OCI-LY3 (cell line): ENCODE results near the gene CAST.

Source experiments
- H2AFZ ChIP-seq: fragments of 200-600, 300-600 bp; shearing (Covaris generic); 2 replicates; pipeline ENCODE4 v1.6.0; 2014; ENCODE audit warnings: antibody characterized with exemption, low read depth, low read length
- H3K27ac ChIP-seq: fragments of 200-600, 300-600 bp; sonication (generic); 2 replicates; pipeline ENCODE4 v1.5.1; 2014; ENCODE audit warnings: mild to moderate bottlenecking, low read length, moderate library complexity, mixed read lengths
- H3K27me3 ChIP-seq: fragments of 200-600, 300-600 bp; sonication (generic); 2 replicates; pipeline ENCODE4 v1.6.1; 2014; ENCODE audit warnings: low read depth, low read length, mixed read lengths
- H3K36me3 ChIP-seq: fragments of 200-600, 300-600 bp; sonication (generic); replicated peaks from 2 replicates; pipeline ENCODE3; 2014; ENCODE audit warnings: low read depth, low read length, mixed read lengths
- H3K4me1 ChIP-seq: fragments of 300-600, 200-600 bp; sonication (generic); 2 replicates; pipeline ENCODE4 v1.6.1; 2014; ENCODE audit warnings: low read length, mixed read lengths
- H3K4me2 ChIP-seq: fragments of 200-600, 300-600 bp; sonication (generic); 2 replicates; pipeline ENCODE4 v1.6.1; 2014; ENCODE audit warnings: low read length, mixed read lengths
- H3K4me3 ChIP-seq: fragments of 300-600, 200-600 bp; sonication (generic); 2 replicates; pipeline ENCODE4 v1.5.1; 2014; ENCODE audit warnings: antibody characterized with exemption, mild to moderate bottlenecking, low read length, moderate library complexity
- H3K79me2 ChIP-seq: fragments of 300-600, 200-600 bp; shearing (Covaris generic); 2 replicates; pipeline ENCODE4 v1.6.1; 2014; ENCODE audit warnings: mild to moderate bottlenecking, low read length, mixed read lengths
- H3K9ac ChIP-seq: fragments of 300-600, 200-600 bp; shearing (Covaris generic); 2 replicates; pipeline ENCODE4 v1.6.0; 2014; ENCODE audit warnings: mild to moderate bottlenecking, low read length, moderate library complexity
- H3K9me3 ChIP-seq: fragments of 200-600, 300-600 bp; shearing (Covaris generic); 2 replicates; pipeline ENCODE4 v1.6.1; 2014; ENCODE audit warnings: low read length, mixed read lengths; ENCODE audit not compliant: insufficient read depth
- H4K20me1 ChIP-seq: fragments of 200-600, 300-600 bp; sonication (generic); 2 replicates; pipeline ENCODE4 v1.6.1; 2016; ENCODE audit warnings: low read length, mixed read lengths; ENCODE audit not compliant: insufficient read depth
- EZH2phosphoT487 ChIP-seq: fragments of 200-600 bp; shearing (Covaris generic); IDR thresholded peaks from 2 replicates; pipeline ENCODE4 v1.6.1; 2018; ENCODE audit warnings: antibody characterized with exemption, mixed run types, low read depth
- TF ChIP-seq, protein P1 (sequence below): fragments of 200-600, 300-600 bp; sonication (generic); IDR thresholded peaks from 2 replicates; pipeline ENCODE4 v1.5.1; 2014; ENCODE audit warnings: antibody characterized with exemption, low read length, low read depth

CAST gene

DNA sequence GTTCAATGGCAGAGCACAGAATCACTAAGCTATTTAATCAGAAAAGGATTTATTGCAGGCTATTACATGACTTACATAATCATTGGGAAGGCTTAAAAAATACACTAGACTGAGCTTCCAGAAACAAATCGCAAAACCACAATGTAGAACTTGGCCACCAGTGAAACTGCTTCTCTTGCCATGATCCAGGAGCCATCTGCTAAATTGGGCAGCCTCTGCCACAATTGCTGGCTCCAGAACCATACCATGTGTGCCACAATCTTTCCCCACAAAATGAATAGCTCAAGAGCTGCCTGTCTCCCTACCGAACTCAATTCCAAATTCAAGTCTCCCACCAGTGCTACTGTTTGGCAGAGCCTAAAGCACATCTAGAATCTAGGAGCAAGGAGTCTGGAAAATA lies 155.3 kb downstream of the CAST start:
- Histone ChIP-seq H4K20me1 (no peaks in the 10 kb centered on the region), H3K4me2 (no peak overlapping the region), H2AFZ (no peak overlapping the region), H3K4me1 (peaks cover 12% of the 10 kb centered on the region; the same call in 1 of the 2 replicates), H3K36me3 (no peaks in the 10 kb centered on the region), H3K27ac (no peak overlapping the region), H3K9me3 (no peaks in the 10 kb centered on the region), H3K79me2 (no peaks in the 10 kb centered on the region), H3K9ac (no peak overlapping the region), H3K27me3 (no peaks in the 10 kb centered on the region), H3K4me3 (no peak overlapping the region)
- no peak for TF ChIP-seq EZH2phosphoT487
- TF ChIP-seq, protein P1, sequence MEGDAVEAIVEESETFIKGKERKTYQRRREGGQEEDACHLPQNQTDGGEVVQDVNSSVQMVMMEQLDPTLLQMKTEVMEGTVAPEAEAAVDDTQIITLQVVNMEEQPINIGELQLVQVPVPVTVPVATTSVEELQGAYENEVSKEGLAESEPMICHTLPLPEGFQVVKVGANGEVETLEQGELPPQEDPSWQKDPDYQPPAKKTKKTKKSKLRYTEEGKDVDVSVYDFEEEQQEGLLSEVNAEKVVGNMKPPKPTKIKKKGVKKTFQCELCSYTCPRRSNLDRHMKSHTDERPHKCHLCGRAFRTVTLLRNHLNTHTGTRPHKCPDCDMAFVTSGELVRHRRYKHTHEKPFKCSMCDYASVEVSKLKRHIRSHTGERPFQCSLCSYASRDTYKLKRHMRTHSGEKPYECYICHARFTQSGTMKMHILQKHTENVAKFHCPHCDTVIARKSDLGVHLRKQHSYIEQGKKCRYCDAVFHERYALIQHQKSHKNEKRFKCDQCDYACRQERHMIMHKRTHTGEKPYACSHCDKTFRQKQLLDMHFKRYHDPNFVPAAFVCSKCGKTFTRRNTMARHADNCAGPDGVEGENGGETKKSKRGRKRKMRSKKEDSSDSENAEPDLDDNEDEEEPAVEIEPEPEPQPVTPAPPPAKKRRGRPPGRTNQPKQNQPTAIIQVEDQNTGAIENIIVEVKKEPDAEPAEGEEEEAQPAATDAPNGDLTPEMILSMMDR = no peak

- H3K79me2 ChIP-seq = no peaks in the 10 kb centered on the region
- no peaks in the 10 kb centered on the region for H3K9me3 ChIP-seq
- H3K4me1 ChIP-seq = peaks cover 12% of the 10 kb centered on the region; the same call in 1 of the 2 replicates
- H2AFZ ChIP-seq = no peak overlapping the region
- H3K27ac ChIP-seq = no peak overlapping the region
- no peak overlapping the region for H3K9ac ChIP-seq
- H3K36me3 ChIP-seq = no peaks in the 10 kb centered on the region
- H3K4me3 ChIP-seq = no peak overlapping the region
- no peaks in the 10 kb centered on the region for H4K20me1 ChIP-seq
- no peaks in the 10 kb centered on the region for H3K27me3 ChIP-seq
- no peak overlapping the region for H3K4me2 ChIP-seq
- no peak for TF ChIP-seq EZH2phosphoT487
- TF ChIP-seq, protein P1 = no peak
Measured at GRCh38 chr5:96818125-96818788, 156.1 kb downstream of the CAST start.

DNA sequence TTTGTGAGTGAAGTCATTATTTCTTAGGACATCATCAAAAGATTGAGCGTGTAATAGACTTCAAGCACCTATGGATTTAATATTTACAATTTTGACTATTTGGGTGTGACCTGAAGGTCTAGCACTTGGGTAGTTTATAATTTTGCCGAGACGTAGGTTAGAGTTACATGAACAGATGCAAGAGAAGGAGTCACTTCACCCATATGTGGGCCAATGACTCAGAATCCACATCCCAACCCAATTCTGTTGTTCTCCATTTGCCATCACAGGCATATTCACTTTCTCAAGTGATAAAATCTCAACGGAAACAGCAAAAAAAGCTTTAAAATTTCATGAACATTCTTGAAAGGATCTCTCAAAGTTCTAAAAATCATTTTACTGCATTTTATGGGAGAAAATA lies 157.6 kb downstream of the CAST start:
- Histone ChIP-seq H3K4me3 (no peak overlapping the region), H3K4me2 (no peak overlapping the region), H3K9ac (no peak overlapping the region), H4K20me1 (no peaks in the 10 kb centered on the region), H3K27me3 (no peaks in the 10 kb centered on the region), H3K36me3 (no peaks in the 10 kb centered on the region), H3K4me1 (peaks cover 12% of the 10 kb centered on the region), H2AFZ (no peak overlapping the region), H3K27ac (no peak overlapping the region), H3K79me2 (no peaks in the 10 kb centered on the region), H3K9me3 (no peaks in the 10 kb centered on the region)
- TF ChIP-seq EZH2phosphoT487 = no peak
- TF ChIP-seq, protein P1 = no peak

DNA sequence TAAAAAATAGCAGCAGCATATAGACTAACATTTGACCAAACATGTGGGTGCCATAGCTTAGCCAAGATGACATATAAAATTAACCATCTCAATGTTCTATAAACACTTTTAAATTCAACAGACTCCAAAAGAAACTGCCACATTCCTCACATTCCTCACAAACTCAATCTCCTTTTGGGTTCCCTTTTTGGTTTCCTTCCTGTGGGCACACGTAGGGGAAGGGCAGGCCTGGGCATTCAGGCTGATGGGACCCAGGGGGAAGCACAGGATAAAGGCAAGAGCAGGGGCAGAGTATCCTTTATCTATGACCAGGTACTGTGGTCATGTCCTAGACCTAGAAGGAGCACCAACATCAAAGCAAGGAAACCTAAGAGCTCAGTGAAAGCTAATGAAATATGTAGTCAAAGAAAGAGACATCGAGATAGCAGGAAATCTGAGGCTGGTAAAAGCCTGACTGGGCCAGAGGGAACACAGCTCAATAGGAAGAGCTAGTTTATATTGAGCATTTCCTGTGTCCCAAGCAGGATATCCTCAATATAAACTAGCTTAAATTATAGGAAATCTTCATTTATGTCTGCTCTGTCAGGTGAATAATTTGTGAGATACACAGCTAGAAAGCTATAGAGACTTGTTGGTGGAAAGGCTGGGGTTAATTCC lies 159.2 kb downstream of the CAST start:
- Histone ChIP-seq H3K9me3 (no peaks in the 10 kb centered on the region), H3K27ac (no peak overlapping the region), H4K20me1 (no peaks in the 10 kb centered on the region), H2AFZ (no peak overlapping the region), H3K36me3 (no peaks in the 10 kb centered on the region), H3K79me2 (no peaks in the 10 kb centered on the region), H3K4me1 (peaks cover 7% of the 10 kb centered on the region), H3K4me3 (no peak overlapping the region), H3K4me2 (no peak overlapping the region), H3K27me3 (peaks cover 4% of the 10 kb centered on the region; the same call in 1 of the 2 replicates), H3K9ac (no peak overlapping the region)
- TF ChIP-seq, protein P1 = no peak
- TF ChIP-seq EZH2phosphoT487 = no peak
